HG03064 (cell line): ENCODE data around the gene NEURL4.

Experiments used
- ATAC-seq: cut with Tn5 transposase; IDR thresholded peaks from one replicate; pipeline ENCODE4 v1.9.1; 2021; ENCODE audit warnings: low read depth; ENCODE audit not compliant: unreplicated experiment

Gene NEURL4

GRCh38 chr17:7324438-7324779 is 4.7 kb downstream of the NEURL4 start:
- ATAC-seq: no peak

GRCh38 chr17:7323731-7324437 is 5.3 kb downstream of the NEURL4 start:
- ATAC-seq: no peak

GRCh38 chr17:7322520-7323194 is 6.5 kb downstream of the NEURL4 start:
- no peak for ATAC-seq

- no peak for ATAC-seq
Observed at GRCh38 chr17:7321466-7321865, 7.7 kb downstream of the NEURL4 start.

- ATAC-seq: no peak
Observed at GRCh38 chr17:7318121-7318860, 10.8 kb downstream of the NEURL4 start.

GRCh38 chr17:7317161-7317803 is 11.9 kb downstream of the NEURL4 start:
- ATAC-seq: no peak

- no peak for ATAC-seq
Observed at GRCh38 chr17:7315570-7316235, 13.4 kb downstream of the NEURL4 start.

GRCh38 chr17:7314719-7315569 is 14.2 kb downstream of the NEURL4 start, which contains the start of gene GPS2:
TSS of gene GPS2 (minus strand) at chr17:7315360. CDS start at chr17:7315052, 308 bp downstream.
- peak; percentile 54 for ATAC-seq

- no peak for ATAC-seq
Observed at GRCh38 chr17:7313890-7314718, 15.0 kb downstream of the NEURL4 start.

GRCh38 chr17:7313088-7313889 is 15.8 kb downstream of the NEURL4 start:
- ATAC-seq: no peak

GRCh38 chr17:7312432-7313087 is 16.6 kb downstream of the NEURL4 start:
- no peak for ATAC-seq

- ATAC-seq: no peak
Observed at GRCh38 chr17:7311110-7311705, 17.9 kb downstream of the NEURL4 start.

GRCh38 chr17:7309628-7310027 is 19.5 kb downstream of the NEURL4 start:
- no peak for ATAC-seq

- ATAC-seq: no peak
Observed at GRCh38 chr17:7308625-7309433, 20.3 kb downstream of the NEURL4 start.

GRCh38 chr17:7307686-7308624 is 21.2 kb downstream of the NEURL4 start:
- no peak for ATAC-seq
